ENCODE data around the gene TMEM109. TPM values are rescaled to one million over a fixed set of nuclear protein-coding genes. Genes with fewer than 3 reads are reported as not detected.

The TMEM109 gene
- total RNA-seq, 1 donor from 2014 or later: 117 TPM

GRCh38 chr11:60875366-60876167, 38.4 kb upstream of the TMEM109 start:
- ATAC-seq (ENCODE audit: low read depth): no peak
- Mint-ChIP-seq H3K4me1 (no peaks in the 10 kb centered on the region), H3K4me3 (no peak overlapping the region), H3K36me3 (ENCODE audit: low read depth) (peaks cover 31% of the 10 kb centered on the region), H3K9me3 (no peaks in the 10 kb centered on the region), H3K27me3 (no peaks in the 10 kb centered on the region), H3K27ac (no peak overlapping the region)
- ChIA-PET POLR2A (no interaction called here), CTCF (no interaction called here)
- TF ChIP-seq, protein P1, sequence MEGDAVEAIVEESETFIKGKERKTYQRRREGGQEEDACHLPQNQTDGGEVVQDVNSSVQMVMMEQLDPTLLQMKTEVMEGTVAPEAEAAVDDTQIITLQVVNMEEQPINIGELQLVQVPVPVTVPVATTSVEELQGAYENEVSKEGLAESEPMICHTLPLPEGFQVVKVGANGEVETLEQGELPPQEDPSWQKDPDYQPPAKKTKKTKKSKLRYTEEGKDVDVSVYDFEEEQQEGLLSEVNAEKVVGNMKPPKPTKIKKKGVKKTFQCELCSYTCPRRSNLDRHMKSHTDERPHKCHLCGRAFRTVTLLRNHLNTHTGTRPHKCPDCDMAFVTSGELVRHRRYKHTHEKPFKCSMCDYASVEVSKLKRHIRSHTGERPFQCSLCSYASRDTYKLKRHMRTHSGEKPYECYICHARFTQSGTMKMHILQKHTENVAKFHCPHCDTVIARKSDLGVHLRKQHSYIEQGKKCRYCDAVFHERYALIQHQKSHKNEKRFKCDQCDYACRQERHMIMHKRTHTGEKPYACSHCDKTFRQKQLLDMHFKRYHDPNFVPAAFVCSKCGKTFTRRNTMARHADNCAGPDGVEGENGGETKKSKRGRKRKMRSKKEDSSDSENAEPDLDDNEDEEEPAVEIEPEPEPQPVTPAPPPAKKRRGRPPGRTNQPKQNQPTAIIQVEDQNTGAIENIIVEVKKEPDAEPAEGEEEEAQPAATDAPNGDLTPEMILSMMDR (IDR thresholded peaks at IDR 0.05): no peak
- intact Hi-C loops (cut with micrococcal nuclease): no loop called here
- DNase-seq: no peak

DNA sequence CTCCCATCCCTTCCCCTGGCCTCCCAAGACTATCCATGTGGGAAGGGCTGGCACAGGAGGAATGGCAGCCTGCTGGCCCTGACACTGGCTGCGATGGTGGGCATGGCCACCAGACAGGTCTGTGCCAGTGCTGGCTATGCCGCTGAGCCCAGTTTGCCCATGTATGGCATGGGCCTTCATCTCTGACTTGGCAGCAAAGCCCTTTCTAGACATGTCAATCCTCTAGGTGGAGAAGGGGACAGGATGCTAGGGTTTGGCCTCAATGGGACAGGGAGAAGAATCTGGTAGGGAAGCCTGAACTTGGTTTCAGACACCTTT, 37.8 kb upstream of the TMEM109 start:
- CTCF ChIA-PET: no interaction called here
- intact Hi-C loops (cut with micrococcal nuclease): no loop called here
- ATAC-seq (ENCODE audit: low read depth) (no peak), DNase-seq (no peak)
- Mint-ChIP-seq H3K36me3 (ENCODE audit: low read depth) (peaks cover 37% of the 10 kb centered on the region), H3K4me1 (no peaks in the 10 kb centered on the region), H3K27ac (no peak overlapping the region), H3K27me3 (no peaks in the 10 kb centered on the region), H3K9me3 (no peaks in the 10 kb centered on the region), H3K4me3 (no peak overlapping the region)
- TF ChIP-seq, protein P1 (IDR thresholded peaks at IDR 0.05): no peak
- POLR2A ChIA-PET: no interaction called here

- ATAC-seq (ENCODE audit: low read depth): no peak
- intact Hi-C loops (cut with micrococcal nuclease): no loop called here
Measured at GRCh38 chr11:60878245-60879101, 35.5 kb upstream of the TMEM109 start.

DNA sequence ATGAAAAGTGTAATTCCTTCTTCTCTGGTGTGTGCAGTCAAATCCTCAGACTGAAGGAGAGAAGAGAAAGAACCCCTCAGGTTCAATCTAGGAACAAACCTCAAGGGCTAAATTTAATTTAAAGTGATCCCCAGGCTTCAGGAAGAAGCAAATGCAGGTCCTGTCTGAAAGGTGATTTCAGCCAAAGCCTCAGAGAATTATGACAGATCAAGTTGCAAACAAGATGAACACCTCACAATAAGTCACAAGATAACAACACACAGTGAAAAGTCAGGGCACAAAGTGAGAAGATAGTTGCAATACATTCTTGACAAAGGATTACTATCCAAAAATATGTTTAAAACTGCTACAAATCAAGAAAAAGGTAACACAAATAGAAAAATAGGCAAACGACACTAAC, 34.9 kb upstream of the TMEM109 start:
- H3K4me1 Mint-ChIP-seq: no peaks in the 10 kb centered on the region
- CTCF ChIA-PET: no interaction called here

More at GRCh38 chr11:60878245-60879101, 35.5 kb upstream of the TMEM109 start:
- DNase-seq: no peak
- H3K9me3 Mint-ChIP-seq: no peaks in the 10 kb centered on the region
- TF ChIP-seq, protein P1 (IDR thresholded peaks at IDR 0.05): no peak
- no peak overlapping the region for H3K4me3 Mint-ChIP-seq
- POLR2A ChIA-PET: no interaction called here
- CTCF ChIA-PET: no interaction called here
- no peaks in the 10 kb centered on the region for H3K4me1 Mint-ChIP-seq
- H3K27me3 Mint-ChIP-seq: no peaks in the 10 kb centered on the region
- no peak overlapping the region for H3K27ac Mint-ChIP-seq
- peaks cover 55% of the 10 kb centered on the region for H3K36me3 Mint-ChIP-seq (ENCODE audit: low read depth)

More for the DNA sequence above, 34.9 kb upstream of the TMEM109 start:
- POLR2A ChIA-PET: no interaction called here
- TF ChIP-seq, protein P1 (IDR thresholded peaks at IDR 0.05): no peak
- no peak overlapping the region for H3K4me3 Mint-ChIP-seq
- ATAC-seq (ENCODE audit: low read depth): no peak
- no peak for DNase-seq
- no peak overlapping the region for H3K27ac Mint-ChIP-seq
- intact Hi-C loops (cut with micrococcal nuclease): no loop called here
- H3K36me3 Mint-ChIP-seq (ENCODE audit: low read depth): peaks cover 58% of the 10 kb centered on the region
- H3K27me3 Mint-ChIP-seq: no peaks in the 10 kb centered on the region
- H3K9me3 Mint-ChIP-seq: no peaks in the 10 kb centered on the region
